SK-N-SH (cell line): ENCODE measurements around the gene XRCC3. TPM values are rescaled to one million over a fixed set of nuclear protein-coding genes. Genes with fewer than 3 reads are reported as not detected.
A peak's percentile ranks its signal among the peaks of the same experiment; 100 is the strongest.

ENCODE experiments used
- CTCF ChIA-PET: fragments of 300-600, 350-600 bp; formaldehyde crosslinking; extraction: SDS; loops from one replicate; lab custom pipeline; 2021; lab: Yijun Ruan, JAX
- POLR2A ChIA-PET: fragments of 350-600 bp; sonication (Branson Sonifier 250); formaldehyde crosslinking; extraction: SDS; loops from one replicate; lab custom pipeline; 2020; ENCODE audit warnings: antibody characterized with exemption, inconsistent platforms; lab: Yijun Ruan, JAX
- DNase-seq: peaks from one replicate; pipeline ENCODE4 v3.0.0; 2012
- H2AFZ ChIP-seq: fragments of 200-600 bp; sonication (generic); 2 replicates; pipeline ENCODE4 v1.8.1; 2016; ENCODE audit warnings: antibody characterized with exemption, mild to moderate bottlenecking, low read depth
- H3F3A ChIP-seq: fragments of 200-600 bp; sonication (generic); replicated peaks from 2 replicates; pipeline ENCODE3; 2016; ENCODE audit warnings: antibody characterized with exemption, mild to moderate bottlenecking; ENCODE audit not compliant: insufficient read depth
- H3K27ac ChIP-seq, 2 experiments: fragments of 200-500 bp in 1 of 2; fragments of 200-600 bp in 1 of 2; sonication (Bioruptor generic) in 1 of 2; sonication (generic), shearing (Covaris generic) in 1 of 2; 2 replicates each; pipeline versions ENCODE4 v1.5.1 to v1.6.1; 2014 to 2016; ENCODE audit warnings: low read depth in 2 of 2, inconsistent platforms in 1 of 2, low read length in 1 of 2, mild to moderate bottlenecking in 1 of 2, mixed read lengths in 1 of 2
- H3K27me3 ChIP-seq: fragments of 200-600 bp; sonication (generic), shearing (Covaris generic); 2 replicates; pipeline ENCODE4 v1.6.1; 2016; ENCODE audit warnings: mixed run types; ENCODE audit not compliant: insufficient read depth
- H3K36me3 ChIP-seq, 2 experiments: fragments of 200-500 bp in 1 of 2; fragments of 200-600 bp in 1 of 2; sonication (Bioruptor generic) in 1 of 2; sonication (generic) in 1 of 2; replicated peaks in 1 of 2; 2 replicates each; pipeline versions ENCODE3 to v1.5.1; 2014 to 2016; ENCODE audit warnings: low read length in 1 of 2, mild to moderate bottlenecking in 1 of 2; ENCODE audit not compliant: insufficient read depth in 2 of 2, control insufficient read depth in 1 of 2
- H3K4me1 ChIP-seq, 2 experiments: fragments of 200-500 bp in 1 of 2; fragments of 200-600 bp in 1 of 2; sonication (Bioruptor generic) in 1 of 2; sonication (generic), shearing (Covaris generic) in 1 of 2; 2 replicates each; pipeline versions ENCODE4 v1.5.1 to v1.6.1; 2014 to 2016; ENCODE audit warnings: low read depth in 1 of 2, low read length in 1 of 2, mixed run types in 1 of 2; ENCODE audit not compliant: insufficient read depth in 2 of 2, control insufficient read depth in 1 of 2
- H3K4me2 ChIP-seq: fragments of 200-600 bp; sonication (generic), shearing (Covaris generic); 2 replicates; pipeline ENCODE4 v1.6.1; 2017; ENCODE audit warnings: mixed run types
- H3K4me3 ChIP-seq, 2 experiments: fragments of 200-500 bp in 1 of 2; fragments of 200-600 bp in 1 of 2; sonication (Bioruptor generic) in 1 of 2; sonication (generic), shearing (Covaris generic) in 1 of 2; 2 replicates each; pipeline versions ENCODE4 v1.5.1 to v1.8.1; 2014 to 2016; ENCODE audit warnings: low read depth in 2 of 2, inconsistent platforms in 1 of 2, low read length in 1 of 2, mild to moderate bottlenecking in 1 of 2, mixed read lengths in 1 of 2, moderate library complexity in 1 of 2
- H3K79me2 ChIP-seq: fragments of 200-600 bp; sonication (generic); 2 replicates; pipeline ENCODE4 v1.8.1; 2017; ENCODE audit warnings: mild to moderate bottlenecking; ENCODE audit not compliant: insufficient read depth
- H3K9ac ChIP-seq: fragments of 200-600 bp; sonication (generic); 2 replicates; pipeline ENCODE4 v1.6.1; 2017; ENCODE audit warnings: mixed run types
- H3K9me2 ChIP-seq: fragments of 200-600 bp; sonication (generic); 2 replicates; pipeline ENCODE4 v1.6.1; 2017; ENCODE audit warnings: mixed run types
- H3K9me3 ChIP-seq: fragments of 200-600 bp; sonication (generic); 2 replicates; pipeline ENCODE4 v1.6.1; 2017; ENCODE audit warnings: mixed run types, mild to moderate bottlenecking, moderate library complexity
- H4K20me1 ChIP-seq: fragments of 200-600 bp; sonication (generic); 2 replicates; pipeline ENCODE4 v1.6.1; 2017; ENCODE audit warnings: mild to moderate bottlenecking, mixed run types; ENCODE audit not compliant: insufficient read depth
- CHD2 ChIP-seq: fragments of 150-350 bp; IDR thresholded peaks from 2 replicates; pipeline ENCODE4 v1.6.1; 2018; ENCODE audit warnings: low read length; ENCODE audit not compliant: partially characterized antibody
- ELF1 ChIP-seq: IDR thresholded peaks from 2 replicates; pipeline ENCODE4 v1.4.0; 2012
- EZH2phosphoT487 ChIP-seq: fragments of 200-600 bp; sonication (generic); IDR thresholded peaks from 2 replicates; pipeline ENCODE4 v1.6.1; 2017; ENCODE audit warnings: low read depth, mixed run types, mild to moderate bottlenecking, antibody characterized with exemption, moderate library complexity, borderline replicate concordance
- FOSL2 ChIP-seq: IDR thresholded peaks from 2 replicates; pipeline ENCODE4 v1.4.0; 2012; ENCODE audit warnings: low read depth, mild to moderate bottlenecking, moderate library complexity, borderline replicate concordance
- FOXM1 ChIP-seq: IDR thresholded peaks from 2 replicates; pipeline ENCODE4 v1.4.0; 2012; ENCODE audit warnings: low read depth, mild to moderate bottlenecking
- GABPA ChIP-seq: IDR thresholded peaks from 2 replicates; pipeline ENCODE4 v1.4.0; 2012; ENCODE audit warnings: low read depth, mild to moderate bottlenecking
- GATA2 ChIP-seq: sonication (generic); formaldehyde crosslinking; IDR thresholded peaks from 2 replicates; pipeline ENCODE4 v1.5.0; 2020; ENCODE audit warnings: mild to moderate bottlenecking, missing genetic modification reagents
- MAX ChIP-seq: IDR thresholded peaks from 2 replicates; pipeline ENCODE4 v1.4.0; 2012; ENCODE audit warnings: low read depth
- MEF2A ChIP-seq: IDR thresholded peaks from 2 replicates; pipeline ENCODE4 v1.4.0; 2012; ENCODE audit warnings: low read depth, borderline replicate concordance
- NFIC ChIP-seq: IDR thresholded peaks from 2 replicates; pipeline ENCODE4 v1.4.0; 2012; ENCODE audit warnings: borderline replicate concordance
- NRF1 ChIP-seq: IDR thresholded peaks from 2 replicates; pipeline ENCODE4 v1.6.1; 2012; ENCODE audit warnings: low read depth, mild to moderate bottlenecking, low read length
- RAD21 ChIP-seq: IDR thresholded peaks from 2 replicates; pipeline ENCODE4 v1.6.1; 2012; ENCODE audit warnings: mild to moderate bottlenecking, low read length
- RCOR1 ChIP-seq: fragments of 150-350 bp; IDR thresholded peaks from 2 replicates; pipeline ENCODE4 v1.6.1; 2017; ENCODE audit warnings: antibody characterized with exemption, low read length
- REST ChIP-seq: IDR thresholded peaks from 2 replicates; pipeline ENCODE4 v1.6.1; 2012; ENCODE audit warnings: mild to moderate bottlenecking, low read depth, low read length, moderate library complexity
- SIN3A ChIP-seq: IDR thresholded peaks from 2 replicates; pipeline ENCODE4 v1.6.1; 2012; ENCODE audit warnings: low read depth, mild to moderate bottlenecking, low read length, moderate library complexity, borderline replicate concordance
- SMC3 ChIP-seq: IDR thresholded peaks from 2 replicates; pipeline ENCODE4 v1.6.1; 2012; ENCODE audit warnings: low read depth, low read length, improper control_type of control experiment
- TCF12 ChIP-seq: IDR thresholded peaks from 2 replicates; pipeline ENCODE4 v1.4.0; 2012
- TEAD4 ChIP-seq: IDR thresholded peaks from 2 replicates; pipeline ENCODE4 v1.4.0; 2012; ENCODE audit warnings: mild to moderate bottlenecking, borderline replicate concordance; ENCODE audit not compliant: insufficient read depth
- WGBS: methylation state at CpG from one replicate; pipeline ENCODE4 v1.1.6; 2017; ENCODE audit warnings: low lambda C conversion rate; 5-methylcytosine and 5-hydroxymethylcytosine counted together
- polyA plus RNA-seq, 3 experiments: library from polyadenylated mRNA; depleted of rRNA; stranded (reverse); fragments of >200 nt; gene quantifications; 2 replicates each; pipeline ENCODE4 v1.2.3, GENCODE V29; 2012
- TF ChIP-seq, protein P1 (sequence below): fragments of 150-350 bp; IDR thresholded peaks from 2 replicates; pipeline ENCODE4 v1.6.1; 2017; ENCODE audit warnings: antibody characterized with exemption, low read length, low read depth, borderline replicate concordance

XRCC3 gene
- polyA plus RNA-seq, 1 of the 3 experiments (the other 2 are of a cell fraction) = 11.7 TPM

DNA sequence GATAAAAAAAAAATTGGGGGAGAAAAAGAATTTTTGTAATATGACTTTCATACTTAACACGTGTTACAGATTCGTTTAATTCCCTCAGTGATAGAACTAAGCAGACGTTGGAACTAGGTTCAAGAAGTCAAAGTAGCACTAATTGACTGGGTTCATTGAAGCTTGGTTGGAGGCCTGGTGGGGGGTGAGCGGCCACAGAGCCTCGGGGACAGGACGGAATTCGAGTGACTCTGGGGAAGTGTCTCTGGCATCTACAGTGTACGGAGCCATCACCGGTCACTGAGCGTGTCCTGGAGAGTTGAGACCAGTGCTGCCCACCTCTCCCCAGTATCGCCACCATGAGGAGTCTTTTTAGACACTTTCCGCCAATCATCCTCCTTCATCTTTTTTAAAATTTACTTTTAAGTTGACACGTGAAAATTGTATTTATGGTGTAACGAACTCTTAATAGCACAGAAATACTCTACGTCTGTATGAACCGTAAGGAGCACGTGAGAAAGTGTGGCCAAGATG lies 1.7 kb upstream of the XRCC3 start (continued):
- TF ChIP-seq NFIC (no peak), RCOR1 (no peak), GATA2 (no peak), NRF1 (no peak), RAD21 (no peak)

- no peaks in the 10 kb centered on the region for H3K9me2 ChIP-seq
- H2AFZ ChIP-seq = peak overlapping the region; percentile 35; the same call in 1 of the 2 replicates
- TF ChIP-seq MAX (0 out of 2 replicates have a peak, but pooled peaks have one; percentile 30), EZH2phosphoT487 (no peak), SIN3A (peak; percentile 36; the same call in 1 of the 2 replicates)
- peaks cover 74% of the 10 kb centered on the region for H3K79me2 ChIP-seq
- peak overlapping the region; percentile 98 for H3K4me2 ChIP-seq
- no peaks in the 10 kb centered on the region for H3F3A ChIP-seq
- ChIA-PET CTCF (interaction anchor here (0.6 to 1.0 kb wide), 2 partner anchors 8 to 194 kb away, joined by 3 read pairs; no protein-coding TSS in a partner anchor), POLR2A (interaction anchor here (1.0 kb wide), 1 partner anchor 19 kb away, joined by 4 read pairs; no protein-coding TSS in a partner anchor)
- peaks cover 11 to 39% of the 10 kb centered on the region in 2 experiments; a peak in 2 of 4 replicates for H3K4me1 ChIP-seq
- H4K20me1 ChIP-seq = peaks cover 29% of the 10 kb centered on the region; the same call in 1 of the 2 replicates
- peak overlapping the region; percentile 69 to 76 for H3K4me3 ChIP-seq
- H3K9ac ChIP-seq = peak overlapping the region; percentile 68
- DNase-seq = peak; percentile 74
- 0% methylated on average over 2 of the region's 72 CpGs for WGBS
- H3K27ac ChIP-seq = no peak overlapping the region; a peak in 1 of 4 replicates
- H3K9me3 ChIP-seq = no peaks in the 10 kb centered on the region
- H3K27me3 ChIP-seq = no peaks in the 10 kb centered on the region
- no peaks in the 10 kb centered on the region for H3K36me3 ChIP-seq
These were observed 995 bp upstream of the XRCC3 start for GRCh38 chr14:103716091-103716801.

- peaks cover 18% of the 10 kb centered on the region; the same call in 1 of the 2 replicates for H4K20me1 ChIP-seq
- DNase-seq = no peak
- peak overlapping the region in 1 of 2 experiments; percentile 44; a peak in 1 of 4 replicates for H3K27ac ChIP-seq
- peak overlapping the region; percentile 81; the same call in 1 of the 2 replicates for H3K9ac ChIP-seq
- ChIA-PET CTCF (no interaction called here), POLR2A (no interaction called here)
- 74% methylated on average over 16 of the region's 16 CpGs for WGBS
- H3K9me3 ChIP-seq = no peaks in the 10 kb centered on the region
- H3F3A ChIP-seq = no peaks in the 10 kb centered on the region
- peaks cover 11 to 39% of the 10 kb centered on the region in 2 experiments; a peak in 2 of 4 replicates for H3K4me1 ChIP-seq
- H3K27me3 ChIP-seq = no peaks in the 10 kb centered on the region
- peak overlapping the region; percentile 69 to 76 for H3K4me3 ChIP-seq
- no peak overlapping the region for H2AFZ ChIP-seq
- H3K79me2 ChIP-seq = peaks cover 54% of the 10 kb centered on the region
- peaks cover 0 to 6% of the 10 kb centered on the region in 2 experiments for H3K36me3 ChIP-seq
- H3K4me2 ChIP-seq = peak overlapping the region; percentile 88
- H3K9me2 ChIP-seq = no peaks in the 10 kb centered on the region
- TF ChIP-seq NFIC (no peak), FOSL2 (no peak), FOXM1 (no peak), MAX (no peak), GABPA (no peak), CHD2 (no peak), TCF12 (no peak), SIN3A (no peak), REST (no peak), SMC3 (no peak), GATA2 (no peak), MEF2A (no peak), TEAD4 (no peak), ELF1 (no peak)
- TF ChIP-seq, protein P1, sequence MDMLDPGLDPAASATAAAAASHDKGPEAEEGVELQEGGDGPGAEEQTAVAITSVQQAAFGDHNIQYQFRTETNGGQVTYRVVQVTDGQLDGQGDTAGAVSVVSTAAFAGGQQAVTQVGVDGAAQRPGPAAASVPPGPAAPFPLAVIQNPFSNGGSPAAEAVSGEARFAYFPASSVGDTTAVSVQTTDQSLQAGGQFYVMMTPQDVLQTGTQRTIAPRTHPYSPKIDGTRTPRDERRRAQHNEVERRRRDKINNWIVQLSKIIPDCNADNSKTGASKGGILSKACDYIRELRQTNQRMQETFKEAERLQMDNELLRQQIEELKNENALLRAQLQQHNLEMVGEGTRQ = no peak
These were observed 1.1 kb downstream of the XRCC3 start for GRCh38 chr14:103714063-103714724.
